ENCODE measurements around the gene COIL.
"Not testable (repeated sequence)": the region's sequence is repeated elsewhere in the genome, so short reads cannot be mapped to it uniquely, and the experiment has no call there.

Gene COIL

GRCh38 chr17:56979091-56979480 lies 18.2 kb upstream of the COIL start:
- DNase-seq (ENCODE audit: extremely low read depth in 1 of 2, low read depth in 1 of 2) = no peak

- DNase-seq (ENCODE audit: extremely low read depth in 1 of 2, low read depth in 1 of 2) = no peak
Observed at GRCh38 chr17:56978441-56979090, 17.7 kb upstream of the COIL start.

GRCh38 chr17:56977673-56978395 lies 17.0 kb upstream of the COIL start, which contains the start of gene SCPEP1:
Gene SCPEP1, plus strand, starts transcription at chr17:56978131. Its CDS starts 29 bp downstream, at chr17:56978160.
- DNase-seq (ENCODE audit: extremely low read depth in 1 of 2, low read depth in 1 of 2) = peak; percentile 57 to 67

GRCh38 chr17:56976941-56977608 lies 16.2 kb upstream of the COIL start:
- DNase-seq (ENCODE audit: extremely low read depth in 1 of 2, low read depth in 1 of 2) = no peak

GRCh38 chr17:56975656-56976055 lies 14.8 kb upstream of the COIL start:
- DNase-seq (ENCODE audit: extremely low read depth in 1 of 2, low read depth in 1 of 2) = no peak

GRCh38 chr17:56974055-56974454 lies 13.2 kb upstream of the COIL start:
- DNase-seq (ENCODE audit: extremely low read depth in 1 of 2, low read depth in 1 of 2) = no peak

GRCh38 chr17:56973520-56973919 lies 12.7 kb upstream of the COIL start:
- DNase-seq (ENCODE audit: extremely low read depth in 1 of 2, low read depth in 1 of 2) = no peak

- DNase-seq (ENCODE audit: extremely low read depth in 1 of 2, low read depth in 1 of 2) = no peak
Observed at GRCh38 chr17:56972111-56972730, 11.4 kb upstream of the COIL start.

- no peak for DNase-seq (ENCODE audit: extremely low read depth in 1 of 2, low read depth in 1 of 2)
Observed at GRCh38 chr17:56970974-56971373, 10.1 kb upstream of the COIL start.

GRCh38 chr17:56966338-56966737 lies 5.5 kb upstream of the COIL start:
- DNase-seq (ENCODE audit: extremely low read depth in 1 of 2, low read depth in 1 of 2) = no peak

GRCh38 chr17:56965681-56966080 lies 4.8 kb upstream of the COIL start:
- DNase-seq (ENCODE audit: extremely low read depth in 1 of 2, low read depth in 1 of 2) = not testable (repeated sequence)

- not testable (repeated sequence) for DNase-seq (ENCODE audit: extremely low read depth in 1 of 2, low read depth in 1 of 2)
Observed at GRCh38 chr17:56965241-56965640, 4.4 kb upstream of the COIL start.

- no peak for DNase-seq (ENCODE audit: extremely low read depth in 1 of 2, low read depth in 1 of 2)
Observed at GRCh38 chr17:56956992-56957391, 3.9 kb downstream of the COIL start.

GRCh38 chr17:56949595-56949994 lies 11.3 kb downstream of the COIL start:
- no peak for DNase-seq (ENCODE audit: extremely low read depth in 1 of 2, low read depth in 1 of 2)

GRCh38 chr17:56948491-56948890 lies 12.4 kb downstream of the COIL start:
- DNase-seq (ENCODE audit: extremely low read depth in 1 of 2, low read depth in 1 of 2) = no peak

GRCh38 chr17:56947741-56948140 lies 13.1 kb downstream of the COIL start:
- no peak for DNase-seq (ENCODE audit: extremely low read depth in 1 of 2, low read depth in 1 of 2)

- DNase-seq (ENCODE audit: extremely low read depth in 1 of 2, low read depth in 1 of 2) = no peak
Observed at GRCh38 chr17:56945938-56946505, 14.8 kb downstream of the COIL start.

GRCh38 chr17:56943505-56944125 lies 17.2 kb downstream of the COIL start:
- DNase-seq (ENCODE audit: extremely low read depth in 1 of 2, low read depth in 1 of 2) = no peak

- no peak for DNase-seq (ENCODE audit: extremely low read depth in 1 of 2, low read depth in 1 of 2)
Observed at GRCh38 chr17:56939869-56940484, 20.9 kb downstream of the COIL start.

GRCh38 chr17:56938206-56938605 lies 22.6 kb downstream of the COIL start:
- DNase-seq (ENCODE audit: extremely low read depth in 1 of 2, low read depth in 1 of 2) = not testable (repeated sequence)
